Stimulated activated CD8-positive, alpha-beta memory T cell treated with anti-CD3 and anti-CD28 coated beads, Interleukin-15, amount 100 ng/mL, for 24 hours (primary cell): ENCODE measurements around the gene NUP188.
"Not testable (repeated sequence)": the region's sequence is repeated elsewhere in the genome, so short reads cannot be mapped to it uniquely, and the experiment has no call there.

Source experiments
- DNase-seq: peaks from one replicate; pipeline ENCODE4 v3.0.0-alpha.2; 2020; ENCODE audit warnings: low read depth

The NUP188 gene

GRCh38 chr9:128943832-128944620 is 3.5 kb upstream of the NUP188 start:
- DNase-seq: no peak

DNA sequence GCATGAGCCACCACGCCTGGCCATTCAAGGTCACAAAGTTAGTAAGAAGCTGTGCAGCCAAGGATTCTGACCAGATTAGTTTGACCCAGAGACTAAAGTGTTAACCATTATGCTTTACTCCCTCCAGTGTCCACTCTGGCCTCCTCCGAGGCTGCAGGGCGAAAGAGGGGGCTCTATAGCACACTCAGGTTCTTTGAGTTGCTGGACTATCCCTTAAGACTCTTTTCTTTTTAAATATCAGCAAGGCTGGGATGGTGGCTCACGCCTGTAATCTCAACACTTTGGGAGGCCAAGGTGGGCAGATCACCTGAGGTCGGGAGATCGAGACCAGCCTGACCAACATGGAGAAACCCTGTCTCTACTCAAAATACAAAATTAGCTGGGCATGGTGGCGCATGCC is 2.5 kb upstream of the NUP188 start:
- DNase-seq: not testable (repeated sequence)

GRCh38 chr9:128945798-128946501 is 1.5 kb upstream of the NUP188 start:
- DNase-seq: no peak

DNA sequence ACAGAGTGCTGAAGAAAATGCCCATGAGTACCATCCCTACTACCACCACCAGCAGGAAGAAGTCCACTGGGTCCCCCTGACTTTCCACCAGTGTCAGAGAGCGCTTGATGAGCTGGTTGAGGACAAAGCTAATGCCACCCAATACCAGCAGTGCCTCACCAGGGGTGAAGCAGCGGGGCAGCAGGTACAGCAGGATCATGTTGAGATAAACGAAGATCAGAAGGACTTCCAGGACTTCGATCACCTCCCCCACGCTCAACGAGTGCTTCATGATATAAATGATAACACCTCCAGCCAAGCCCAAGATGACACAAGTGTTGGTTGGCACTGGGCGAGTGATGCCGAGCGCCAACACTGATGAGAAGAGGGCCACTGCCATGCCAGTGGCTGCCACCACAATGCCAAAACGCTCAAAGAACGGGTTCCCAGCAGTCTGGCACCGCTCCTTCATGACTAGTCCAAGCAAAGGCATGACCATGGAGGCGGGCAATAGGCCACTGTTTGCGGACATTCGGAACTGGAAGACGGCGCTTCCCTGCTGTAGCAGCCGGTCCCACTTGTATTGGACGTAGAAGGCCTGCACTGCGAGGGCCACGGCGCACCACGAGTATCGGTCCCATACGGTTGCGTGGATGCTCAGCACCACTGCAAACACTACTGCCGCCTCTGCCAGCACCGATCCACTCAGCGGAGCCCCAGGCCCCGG is 775 bp upstream of the NUP188 start:
- DNase-seq: no peak

DNA sequence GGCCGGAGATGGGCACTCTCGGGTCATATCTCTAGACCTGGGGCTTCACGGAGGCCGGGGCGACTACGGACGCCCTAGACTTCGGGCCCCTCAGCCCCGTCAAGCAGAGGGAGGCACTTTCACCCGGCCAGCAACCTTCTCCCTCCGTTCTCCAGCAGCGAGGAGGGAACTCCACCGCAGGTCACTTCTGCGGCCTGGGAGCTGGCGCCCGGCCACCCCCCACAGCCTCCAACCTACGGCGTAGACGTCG is 297 bp upstream of the NUP188 start:
- no peak for DNase-seq

GRCh38 chr9:128961403-128961802 is 13.9 kb downstream of the NUP188 start:
- not testable (repeated sequence) for DNase-seq

GRCh38 chr9:128969491-128969890 is 22.0 kb downstream of the NUP188 start:
- no peak for DNase-seq

DNA sequence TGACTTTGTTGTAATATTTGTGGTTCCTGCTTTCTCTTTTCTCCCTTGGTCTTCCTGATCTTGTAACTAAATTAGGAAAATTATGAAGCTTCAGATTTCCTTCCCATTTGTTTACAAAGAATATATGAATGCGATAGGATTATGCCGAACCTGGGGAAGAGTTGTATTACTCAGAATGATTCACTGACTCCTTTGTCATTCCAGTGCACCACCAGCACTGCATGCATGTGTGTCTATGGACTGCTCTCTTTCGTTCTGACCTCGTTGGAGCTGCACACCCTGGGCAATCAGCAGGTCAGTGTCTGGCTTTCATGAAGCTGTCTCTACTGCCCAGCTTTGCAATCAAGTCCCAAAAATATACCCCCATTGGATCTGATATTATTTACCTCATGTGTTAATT is 25.5 kb downstream of the NUP188 start:
- DNase-seq: no peak

DNA sequence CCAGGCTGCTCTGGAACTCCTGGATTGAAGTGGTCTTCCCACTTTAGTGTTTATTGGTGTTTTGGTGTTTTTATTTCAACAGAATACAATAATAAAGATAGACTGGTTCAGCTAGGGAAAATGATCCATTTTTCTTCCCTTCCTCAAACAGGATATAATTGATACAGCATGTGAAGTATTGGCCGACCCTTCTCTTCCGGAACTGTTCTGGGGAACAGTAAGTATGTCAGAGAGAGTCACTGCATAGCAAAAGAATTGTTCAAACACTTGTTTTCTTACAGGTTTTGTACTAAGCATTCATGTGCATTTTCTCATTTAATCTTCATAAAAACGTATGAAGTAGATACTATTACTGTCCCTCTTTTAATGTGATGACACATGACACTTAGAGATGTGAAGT is 31.6 kb downstream of the NUP188 start:
- DNase-seq: no peak

GRCh38 chr9:128983536-128983935 is 36.0 kb downstream of the NUP188 start:
- no peak for DNase-seq

- no peak for DNase-seq
Measured at GRCh38 chr9:128986671-128987070, 39.2 kb downstream of the NUP188 start.

DNA sequence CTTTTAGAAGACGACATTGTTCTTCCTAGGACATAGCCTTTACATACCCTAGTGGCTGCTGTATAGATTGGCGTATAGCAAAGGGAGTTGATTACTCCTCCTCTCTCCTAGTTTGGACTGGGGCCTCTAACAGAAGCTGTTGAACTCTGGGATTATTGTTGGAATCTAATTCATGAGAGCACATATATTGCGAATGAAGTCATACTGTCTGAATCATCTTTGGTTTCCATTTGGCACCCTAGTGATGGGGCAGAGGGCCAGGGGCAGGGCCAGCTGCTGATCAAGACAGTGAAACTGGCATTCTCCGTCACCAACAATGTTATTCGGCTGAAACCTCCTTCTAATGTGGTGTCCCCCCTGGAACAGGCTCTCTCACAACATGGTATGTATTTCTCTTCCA is 40.3 kb downstream of the NUP188 start:
- DNase-seq: no peak

- no peak for DNase-seq
Measured at GRCh38 chr9:128992995-128993394, 45.5 kb downstream of the NUP188 start.

DNA sequence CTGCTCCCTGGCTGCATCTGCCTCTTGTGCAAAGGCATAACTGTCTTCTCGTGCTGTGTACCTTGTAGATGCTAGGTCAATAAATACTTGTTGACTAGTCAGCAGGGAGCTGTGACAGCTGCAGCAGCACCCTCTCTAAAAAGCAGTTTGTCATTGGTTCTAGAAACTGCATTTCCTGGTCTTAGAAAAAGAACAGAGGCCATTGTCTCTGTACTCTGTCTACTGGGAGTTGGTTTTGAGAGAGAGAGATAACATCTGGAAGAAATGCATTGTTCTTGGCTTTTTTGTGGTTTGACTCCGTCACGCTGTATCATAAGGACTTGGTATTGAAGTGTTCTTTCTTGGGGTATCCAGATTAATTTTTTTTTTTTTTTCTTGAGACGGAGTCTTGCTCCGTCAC is 48.3 kb downstream of the NUP188 start:
- DNase-seq: no peak

GRCh38 chr9:128998462-128998861 is 51.0 kb downstream of the NUP188 start:
- DNase-seq: no peak

GRCh38 chr9:128999581-129000206 is 52.2 kb downstream of the NUP188 start:
- DNase-seq: no peak

GRCh38 chr9:129001504-129002325 is 54.2 kb downstream of the NUP188 start:
- no peak for DNase-seq

GRCh38 chr9:129002992-129003391 is 55.5 kb downstream of the NUP188 start:
- DNase-seq: no peak

DNA sequence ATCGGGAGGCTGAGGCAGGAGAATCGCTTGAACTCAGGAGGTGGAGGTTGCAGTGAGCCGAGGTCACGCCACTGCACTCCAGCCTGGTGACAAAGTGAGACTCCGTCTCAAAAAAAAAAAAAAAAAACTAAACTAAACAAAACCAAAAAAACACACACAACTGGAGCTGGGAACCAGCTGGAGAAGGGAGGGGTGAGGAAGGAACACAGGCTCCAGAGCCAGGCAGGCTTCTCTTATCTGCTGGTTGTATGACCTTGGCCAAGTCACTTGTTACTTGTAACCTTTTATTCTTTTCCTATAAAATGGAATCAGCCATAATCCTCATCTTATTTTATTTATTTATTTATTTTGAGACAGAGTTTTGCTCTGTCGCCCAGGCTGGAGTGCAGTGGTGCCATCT is 56.7 kb downstream of the NUP188 start:
- not testable (repeated sequence) for DNase-seq

DNA sequence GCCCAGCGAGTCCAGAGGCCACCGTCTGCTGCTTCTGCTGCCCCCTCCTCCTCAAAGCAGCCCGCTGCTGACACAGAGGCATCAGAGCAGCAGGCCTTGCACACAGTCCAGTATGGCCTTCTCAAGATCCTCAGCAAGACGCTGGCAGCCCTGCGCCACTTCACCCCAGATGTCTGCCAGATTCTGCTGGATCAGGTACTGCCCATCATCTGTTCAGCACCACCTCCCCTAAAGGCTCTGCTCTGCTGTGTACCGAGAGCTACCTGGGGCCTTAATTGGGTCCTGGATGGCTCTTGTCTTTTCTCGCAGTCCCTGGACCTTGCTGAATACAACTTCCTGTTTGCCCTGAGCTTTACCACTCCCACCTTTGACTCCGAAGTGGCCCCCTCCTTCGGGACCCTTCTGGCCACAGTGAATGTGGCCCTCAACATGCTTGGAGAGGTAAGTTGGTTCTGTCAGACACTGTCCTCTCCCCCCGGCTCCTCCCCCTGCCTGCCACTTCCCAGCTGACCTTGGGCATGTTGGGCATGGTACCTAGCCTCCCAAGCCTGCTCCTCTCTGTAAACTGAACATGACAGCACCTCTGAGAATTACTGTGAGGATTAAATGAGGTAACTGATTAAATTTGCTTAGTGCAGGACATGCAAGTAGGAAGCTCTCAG is 58.0 kb downstream of the NUP188 start:
- DNase-seq: no peak

GRCh38 chr9:129006328-129007034 is 59.0 kb downstream of the NUP188 start:
- DNase-seq: no peak
